ENCODE data around the gene CTSC.

CTSC gene

GRCh38 chr11:88300888-88301487 is 36.5 kb downstream of the CTSC start:
- TF ChIP-seq CTCF (IDR thresholded peaks at IDR 0.05; ENCODE audit: low read depth, low read length) = no peak
- no peak for DNase-seq (ENCODE audit: low read depth, low spot score)
- H3K4me3 ChIP-seq (ENCODE audit: low read depth, low read length) = no peak overlapping the region
- in situ Hi-C loops (cut with HindIII; ENCODE audit: low sequenced_read_pairs) = no loop called here

- no peak for DNase-seq (ENCODE audit: low read depth, low spot score)
- no peak for TF ChIP-seq CTCF (IDR thresholded peaks at IDR 0.05; ENCODE audit: low read depth, low read length)
- in situ Hi-C loops (cut with HindIII; ENCODE audit: low sequenced_read_pairs) = no loop called here
- H3K4me3 ChIP-seq (ENCODE audit: low read depth, low read length) = no peak overlapping the region
These were observed 39.7 kb downstream of the CTSC start for GRCh38 chr11:88297863-88298262.

- DNase-seq (ENCODE audit: low read depth, low spot score) = no peak
- TF ChIP-seq CTCF (IDR thresholded peaks at IDR 0.05; ENCODE audit: low read depth, low read length) = no peak
- in situ Hi-C loops (cut with HindIII; ENCODE audit: low sequenced_read_pairs) = no loop called here
- H3K4me3 ChIP-seq (ENCODE audit: low read depth, low read length) = no peak overlapping the region
These were observed 40.1 kb downstream of the CTSC start for GRCh38 chr11:88297421-88297820.

- in situ Hi-C loops (cut with HindIII; ENCODE audit: low sequenced_read_pairs) = no loop called here
- H3K4me3 ChIP-seq (ENCODE audit: low read depth, low read length) = no peak overlapping the region
- DNase-seq (ENCODE audit: low read depth, low spot score) = no peak
- TF ChIP-seq CTCF (IDR thresholded peaks at IDR 0.05; ENCODE audit: low read depth, low read length) = no peak
These were observed 42.5 kb downstream of the CTSC start for GRCh38 chr11:88295028-88295427.

GRCh38 chr11:88293931-88294330 is 43.6 kb downstream of the CTSC start:
- peak; percentile 63 for DNase-seq (ENCODE audit: low read depth, low spot score)
- in situ Hi-C loops (cut with HindIII; ENCODE audit: low sequenced_read_pairs) = no loop called here
- H3K4me3 ChIP-seq (ENCODE audit: low read depth, low read length) = no peak overlapping the region
- TF ChIP-seq CTCF (IDR thresholded peaks at IDR 0.05; ENCODE audit: low read depth, low read length) = no peak

- in situ Hi-C loops (cut with HindIII; ENCODE audit: low sequenced_read_pairs) = no loop called here
- TF ChIP-seq CTCF (IDR thresholded peaks at IDR 0.05; ENCODE audit: low read depth, low read length) = no peak
- peak; percentile 20 for DNase-seq (ENCODE audit: low read depth, low spot score)
- H3K4me3 ChIP-seq (ENCODE audit: low read depth, low read length) = no peak overlapping the region
These were observed 45.2 kb downstream of the CTSC start for GRCh38 chr11:88292171-88292843.

All from astrocyte of the spinal cord (primary cell).